ENCODE results near the gene EFCAB9.

EFCAB9 gene

GRCh38 chr5:172175263-172175719 lies 18.7 kb upstream of the EFCAB9 start:
- Histone ChIP-seq H3K27me3 (replicated peaks; ENCODE audit: control insufficient read depth, insufficient read depth, low read length, poor library complexity, severe bottlenecking) (no peaks in the 10 kb centered on the region), H3K4me1 (ENCODE audit: control insufficient read depth, insufficient read depth, low read length, poor library complexity, severe bottlenecking) (peaks cover 84% of the 10 kb centered on the region), H3K4me3 (ENCODE audit: insufficient read depth, low read depth, low read length, poor library complexity, severe bottlenecking) (peak overlapping the region; percentile 55), H3K36me3 (ENCODE audit: control insufficient read depth, insufficient read depth, low read length) (peaks cover 11% of the 10 kb centered on the region), H3K27ac (ENCODE audit: insufficient read depth, low read length, poor library complexity, severe bottlenecking) (peak overlapping the region; percentile 91), H3K9me3 (ENCODE audit: control insufficient read depth, low read length) (no peaks in the 10 kb centered on the region)
- DNase-seq, result peak; percentile 83 to 90 (median 86)

- no peak for DNase-seq
- H3K36me3 ChIP-seq (ENCODE audit: control insufficient read depth, insufficient read depth, low read length), result no peaks in the 10 kb centered on the region
- no peak overlapping the region for H3K4me3 ChIP-seq (ENCODE audit: insufficient read depth, low read depth, low read length, poor library complexity, severe bottlenecking)
- H3K27me3 ChIP-seq (replicated peaks; ENCODE audit: control insufficient read depth, insufficient read depth, low read length, poor library complexity, severe bottlenecking), result no peaks in the 10 kb centered on the region
- no peaks in the 10 kb centered on the region for H3K9me3 ChIP-seq (ENCODE audit: control insufficient read depth, low read length)
- H3K4me1 ChIP-seq (ENCODE audit: control insufficient read depth, insufficient read depth, low read length, poor library complexity, severe bottlenecking), result peaks cover 77% of the 10 kb centered on the region
- peak overlapping the region; percentile 91 for H3K27ac ChIP-seq (ENCODE audit: insufficient read depth, low read length, poor library complexity, severe bottlenecking)
Measured at GRCh38 chr5:172177176-172177575, 16.8 kb upstream of the EFCAB9 start.

- Histone ChIP-seq H3K27ac (ENCODE audit: insufficient read depth, low read length, poor library complexity, severe bottlenecking) (peak overlapping the region; percentile 91), H3K36me3 (ENCODE audit: control insufficient read depth, insufficient read depth, low read length) (no peaks in the 10 kb centered on the region), H3K4me3 (ENCODE audit: insufficient read depth, low read depth, low read length, poor library complexity, severe bottlenecking) (peak overlapping the region; percentile 48), H3K4me1 (ENCODE audit: control insufficient read depth, insufficient read depth, low read length, poor library complexity, severe bottlenecking) (peaks cover 79% of the 10 kb centered on the region), H3K9me3 (ENCODE audit: control insufficient read depth, low read length) (no peaks in the 10 kb centered on the region), H3K27me3 (replicated peaks; ENCODE audit: control insufficient read depth, insufficient read depth, low read length, poor library complexity, severe bottlenecking) (no peaks in the 10 kb centered on the region)
- peak in 1 of 3 donors; percentile 47 for DNase-seq
Measured at GRCh38 chr5:172178301-172178987, 15.5 kb upstream of the EFCAB9 start.

GRCh38 chr5:172178991-172179989 lies 14.7 kb upstream of the EFCAB9 start:
- Histone ChIP-seq H3K36me3 (ENCODE audit: control insufficient read depth, insufficient read depth, low read length) (no peaks in the 10 kb centered on the region), H3K4me1 (ENCODE audit: control insufficient read depth, insufficient read depth, low read length, poor library complexity, severe bottlenecking) (peaks cover 82% of the 10 kb centered on the region), H3K27ac (ENCODE audit: insufficient read depth, low read length, poor library complexity, severe bottlenecking) (peak overlapping the region; percentile 91), H3K27me3 (replicated peaks; ENCODE audit: control insufficient read depth, insufficient read depth, low read length, poor library complexity, severe bottlenecking) (no peaks in the 10 kb centered on the region), H3K4me3 (ENCODE audit: insufficient read depth, low read depth, low read length, poor library complexity, severe bottlenecking) (peak overlapping the region; percentile 48), H3K9me3 (ENCODE audit: control insufficient read depth, low read length) (no peaks in the 10 kb centered on the region)
- DNase-seq, result peak; percentile 47 to 59 (median 49)

- no peaks in the 10 kb centered on the region for H3K27me3 ChIP-seq (replicated peaks; ENCODE audit: control insufficient read depth, insufficient read depth, low read length, poor library complexity, severe bottlenecking)
- DNase-seq, result peak in 2 of 3 donors; percentile 33 to 43
- H3K9me3 ChIP-seq (ENCODE audit: control insufficient read depth, low read length), result no peaks in the 10 kb centered on the region
- H3K4me1 ChIP-seq (ENCODE audit: control insufficient read depth, insufficient read depth, low read length, poor library complexity, severe bottlenecking), result peaks cover 84% of the 10 kb centered on the region
- H3K4me3 ChIP-seq (ENCODE audit: insufficient read depth, low read depth, low read length, poor library complexity, severe bottlenecking), result no peak overlapping the region
- no peaks in the 10 kb centered on the region for H3K36me3 ChIP-seq (ENCODE audit: control insufficient read depth, insufficient read depth, low read length)
- H3K27ac ChIP-seq (ENCODE audit: insufficient read depth, low read length, poor library complexity, severe bottlenecking), result peak overlapping the region; percentile 3
Measured at GRCh38 chr5:172180936-172181335, 13.0 kb upstream of the EFCAB9 start.

- Histone ChIP-seq H3K27ac (ENCODE audit: insufficient read depth, low read length, poor library complexity, severe bottlenecking) (peak overlapping the region; percentile 22), H3K27me3 (replicated peaks; ENCODE audit: control insufficient read depth, insufficient read depth, low read length, poor library complexity, severe bottlenecking) (no peaks in the 10 kb centered on the region), H3K36me3 (ENCODE audit: control insufficient read depth, insufficient read depth, low read length) (no peaks in the 10 kb centered on the region), H3K9me3 (ENCODE audit: control insufficient read depth, low read length) (no peaks in the 10 kb centered on the region), H3K4me3 (ENCODE audit: insufficient read depth, low read depth, low read length, poor library complexity, severe bottlenecking) (no peak overlapping the region), H3K4me1 (ENCODE audit: control insufficient read depth, insufficient read depth, low read length, poor library complexity, severe bottlenecking) (peaks cover 72% of the 10 kb centered on the region)
- no peak for DNase-seq
Measured at GRCh38 chr5:172182291-172182690, 11.7 kb upstream of the EFCAB9 start.

- Histone ChIP-seq H3K36me3 (ENCODE audit: control insufficient read depth, insufficient read depth, low read length) (no peaks in the 10 kb centered on the region), H3K4me1 (ENCODE audit: control insufficient read depth, insufficient read depth, low read length, poor library complexity, severe bottlenecking) (peaks cover 57% of the 10 kb centered on the region), H3K27ac (ENCODE audit: insufficient read depth, low read length, poor library complexity, severe bottlenecking) (peak overlapping the region; percentile 97), H3K9me3 (ENCODE audit: control insufficient read depth, low read length) (no peaks in the 10 kb centered on the region), H3K4me3 (ENCODE audit: insufficient read depth, low read depth, low read length, poor library complexity, severe bottlenecking) (peak overlapping the region; percentile 95), H3K27me3 (replicated peaks; ENCODE audit: control insufficient read depth, insufficient read depth, low read length, poor library complexity, severe bottlenecking) (no peaks in the 10 kb centered on the region)
- no peak for DNase-seq
Measured at GRCh38 chr5:172183881-172184280, 10.1 kb upstream of the EFCAB9 start.

- peaks cover 46% of the 10 kb centered on the region for H3K4me1 ChIP-seq (ENCODE audit: control insufficient read depth, insufficient read depth, low read length, poor library complexity, severe bottlenecking)
- no peaks in the 10 kb centered on the region for H3K27me3 ChIP-seq (replicated peaks; ENCODE audit: control insufficient read depth, insufficient read depth, low read length, poor library complexity, severe bottlenecking)
- H3K36me3 ChIP-seq (ENCODE audit: control insufficient read depth, insufficient read depth, low read length), result no peaks in the 10 kb centered on the region
- no peaks in the 10 kb centered on the region for H3K9me3 ChIP-seq (ENCODE audit: control insufficient read depth, low read length)
- peak overlapping the region; percentile 97 for H3K27ac ChIP-seq (ENCODE audit: insufficient read depth, low read length, poor library complexity, severe bottlenecking)
- peak overlapping the region; percentile 95 for H3K4me3 ChIP-seq (ENCODE audit: insufficient read depth, low read depth, low read length, poor library complexity, severe bottlenecking)
- peak in 1 of 3 donors; percentile 25 for DNase-seq
Measured at GRCh38 chr5:172185096-172185461, 8.9 kb upstream of the EFCAB9 start.

- Histone ChIP-seq H3K27me3 (replicated peaks; ENCODE audit: control insufficient read depth, insufficient read depth, low read length, poor library complexity, severe bottlenecking) (no peaks in the 10 kb centered on the region), H3K36me3 (ENCODE audit: control insufficient read depth, insufficient read depth, low read length) (no peaks in the 10 kb centered on the region), H3K9me3 (ENCODE audit: control insufficient read depth, low read length) (no peaks in the 10 kb centered on the region), H3K27ac (ENCODE audit: insufficient read depth, low read length, poor library complexity, severe bottlenecking) (peak overlapping the region; percentile 97), H3K4me1 (ENCODE audit: control insufficient read depth, insufficient read depth, low read length, poor library complexity, severe bottlenecking) (peaks cover 39% of the 10 kb centered on the region), H3K4me3 (ENCODE audit: insufficient read depth, low read depth, low read length, poor library complexity, severe bottlenecking) (peak overlapping the region; percentile 95)
- DNase-seq, result no peak
Measured at GRCh38 chr5:172186114-172186695, 7.8 kb upstream of the EFCAB9 start.
